GM21390 (cell line): ENCODE results near the gene ZBTB34.

Experiments
- ATAC-seq: cut with Tn5 transposase; IDR thresholded peaks from one replicate; pipeline ENCODE4 v1.9.1; 2021; ENCODE audit not compliant: unreplicated experiment

The ZBTB34 gene

GRCh38 chr9:126915846-126916543, 55.6 kb downstream of the ZBTB34 start:
- ATAC-seq: no peak

- ATAC-seq: no peak
These were observed 56.5 kb downstream of the ZBTB34 start for GRCh38 chr9:126916909-126917308.

- no peak for ATAC-seq
These were observed 58.8 kb downstream of the ZBTB34 start for GRCh38 chr9:126919193-126919592.

- no peak for ATAC-seq
These were observed 65.4 kb downstream of the ZBTB34 start for GRCh38 chr9:126925876-126926275.

- no peak for ATAC-seq
These were observed 65.9 kb downstream of the ZBTB34 start for GRCh38 chr9:126926364-126926763.

GRCh38 chr9:126927419-126927818, 67.0 kb downstream of the ZBTB34 start:
- no peak for ATAC-seq

GRCh38 chr9:126932871-126933321, 72.5 kb downstream of the ZBTB34 start:
- no peak for ATAC-seq

GRCh38 chr9:126933334-126933980, 73.0 kb downstream of the ZBTB34 start:
- ATAC-seq: no peak

GRCh38 chr9:126934441-126934840, 74.0 kb downstream of the ZBTB34 start:
- no peak for ATAC-seq
